B cell (primary cell): ENCODE data around the gene CEACAM19.

Source experiments
- CTCF ChIP-seq: fragments of 200-600 bp; IDR thresholded peaks from one replicate; pipeline ENCODE4 v1.8.0; 2022; ENCODE audit warnings: antibody characterized with exemption, mild to moderate bottlenecking
- EZH2 ChIP-seq: IDR thresholded peaks from 2 replicates; pipeline ENCODE4 v1.6.1; 2012; ENCODE audit warnings: borderline replicate concordance, low read depth, mild to moderate bottlenecking, moderate library complexity, low read length; ENCODE audit not compliant: insufficient read depth, poor library complexity, severe bottlenecking

- TF ChIP-seq CTCF (no peak), EZH2 (no peak)
Measured at GRCh38 chr19:44718441-44719261, 47.4 kb downstream of the CEACAM19 start.
